GM15510 (cell line): ENCODE data around the gene KRT74.

Experiments
- POLR2A ChIP-seq: IDR thresholded peaks from 3 replicates; pipeline ENCODE4 v1.6.1; 2011; ENCODE audit warnings: borderline replicate concordance; ENCODE audit not compliant: insufficient read length; ENCODE audit errors: extremely low read depth

KRT74 gene

DNA sequence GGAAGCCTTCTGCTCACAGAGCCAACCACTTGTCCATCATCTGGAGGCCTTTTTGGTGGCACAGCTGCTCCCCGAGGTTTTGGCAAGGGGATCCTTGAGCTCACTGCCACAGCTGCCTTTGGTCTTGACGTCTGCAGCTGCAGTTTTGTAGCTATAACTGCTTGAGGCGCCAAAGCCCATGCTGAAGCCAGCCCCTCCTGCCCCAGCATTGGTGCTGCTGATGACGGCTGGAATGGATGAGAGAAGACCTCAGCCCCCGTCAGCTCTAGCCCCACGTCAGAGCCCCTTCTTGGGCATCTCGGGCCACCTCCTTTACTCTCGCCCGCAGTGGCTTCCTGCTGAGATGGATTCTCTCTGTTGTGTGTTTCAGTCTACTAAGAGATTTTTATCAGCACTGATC is 12.3 kb upstream of the KRT74 start:
- no peak for TF ChIP-seq POLR2A

DNA sequence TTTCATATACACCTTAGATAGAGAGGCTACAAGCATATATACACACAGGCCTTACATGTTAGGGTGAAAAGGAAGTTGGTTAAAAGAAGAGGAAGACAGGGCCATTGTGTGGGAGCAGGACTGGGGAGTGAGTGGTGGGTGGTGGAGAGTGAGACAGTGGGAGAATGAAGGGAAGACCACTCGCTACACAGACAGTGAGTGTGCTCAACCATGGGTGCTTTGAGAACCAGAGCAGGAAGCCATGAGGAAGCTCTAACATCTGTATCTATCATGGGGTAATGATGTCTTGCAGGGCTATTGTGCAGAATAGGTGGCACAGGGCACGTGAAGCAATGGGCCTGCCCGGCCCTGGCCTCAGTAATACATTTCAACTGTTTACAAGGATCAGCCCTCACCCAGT is 11.4 kb upstream of the KRT74 start:
- no peak for TF ChIP-seq POLR2A

DNA sequence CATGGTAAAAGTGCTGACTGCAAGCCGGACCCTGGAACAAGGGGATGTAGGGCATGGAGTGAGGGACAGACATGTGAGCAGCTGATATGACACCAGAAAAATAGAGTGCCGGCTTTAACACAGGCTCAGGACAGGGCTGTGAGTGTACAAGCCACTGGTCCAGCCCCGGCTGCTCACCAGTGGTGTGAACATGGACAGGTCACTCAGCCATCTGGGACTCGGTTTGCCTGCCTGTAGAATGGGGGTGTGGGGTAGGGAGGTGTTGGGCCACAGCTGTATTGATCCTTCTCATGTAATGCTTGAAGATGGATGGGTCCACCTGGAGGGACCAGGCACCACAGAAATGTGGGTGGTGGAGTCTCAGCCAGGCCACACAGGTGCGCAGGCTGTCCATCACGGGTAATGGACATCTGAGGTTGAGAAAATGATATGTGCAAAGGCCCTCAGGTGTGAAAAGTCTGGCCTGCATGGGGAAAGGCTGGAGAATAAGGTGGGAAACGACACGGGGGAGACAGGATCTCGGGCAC is 10.6 kb upstream of the KRT74 start:
- TF ChIP-seq POLR2A = no peak

GRCh38 chr12:52582971-52583456 is 9.4 kb upstream of the KRT74 start:
- TF ChIP-seq POLR2A = no peak

GRCh38 chr12:52582486-52582885 is 8.8 kb upstream of the KRT74 start:
- no peak for TF ChIP-seq POLR2A

- TF ChIP-seq POLR2A = no peak
Observed at GRCh38 chr12:52581481-52581880, 7.8 kb upstream of the KRT74 start.

DNA sequence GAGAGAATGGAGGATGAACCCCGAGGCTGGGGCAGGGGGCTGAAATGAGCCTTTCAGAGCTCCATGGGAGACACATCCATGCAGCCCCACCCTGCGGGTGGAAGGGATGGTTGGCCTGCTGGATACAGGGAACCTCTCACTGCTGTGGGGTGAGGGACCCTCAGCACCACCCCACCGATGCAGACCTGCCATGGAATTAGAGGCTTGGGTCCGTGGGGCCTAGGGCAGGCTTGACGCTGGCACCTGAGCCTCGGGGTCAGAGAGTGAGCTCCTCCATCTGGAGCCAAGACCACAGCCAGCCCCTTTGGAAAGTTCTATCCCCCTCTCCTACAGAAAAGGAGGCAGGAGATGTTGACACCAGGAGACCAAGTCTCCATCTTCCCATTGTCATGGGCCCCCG is 7.4 kb upstream of the KRT74 start:
- TF ChIP-seq POLR2A = no peak

- no peak for TF ChIP-seq POLR2A
Observed at GRCh38 chr12:52580496-52580895, 6.9 kb upstream of the KRT74 start.

- TF ChIP-seq POLR2A = no peak
Observed at GRCh38 chr12:52579468-52580465, 6.1 kb upstream of the KRT74 start.

- TF ChIP-seq POLR2A = no peak
Observed at GRCh38 chr12:52578469-52578868, 4.8 kb upstream of the KRT74 start.

DNA sequence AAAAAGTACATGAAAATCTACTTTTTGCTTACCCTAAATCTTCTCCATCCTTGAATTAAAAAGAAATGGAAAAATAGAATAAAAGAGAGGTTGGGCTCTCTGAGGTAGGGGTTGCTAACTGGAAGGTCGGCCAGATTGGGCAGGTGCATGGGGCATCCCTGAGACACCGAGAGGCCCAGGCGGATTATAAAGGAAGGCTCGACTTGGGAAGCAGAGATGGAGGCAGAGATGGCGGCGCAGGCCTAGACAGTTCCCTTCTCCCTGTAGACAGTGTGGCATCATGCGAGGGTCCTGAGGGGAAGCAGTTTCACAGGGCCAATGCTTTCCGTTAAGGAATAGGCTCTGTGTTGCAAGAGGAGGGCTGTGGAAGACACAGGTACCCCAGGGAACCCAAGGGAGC is 3.7 kb upstream of the KRT74 start:
- no peak for TF ChIP-seq POLR2A

DNA sequence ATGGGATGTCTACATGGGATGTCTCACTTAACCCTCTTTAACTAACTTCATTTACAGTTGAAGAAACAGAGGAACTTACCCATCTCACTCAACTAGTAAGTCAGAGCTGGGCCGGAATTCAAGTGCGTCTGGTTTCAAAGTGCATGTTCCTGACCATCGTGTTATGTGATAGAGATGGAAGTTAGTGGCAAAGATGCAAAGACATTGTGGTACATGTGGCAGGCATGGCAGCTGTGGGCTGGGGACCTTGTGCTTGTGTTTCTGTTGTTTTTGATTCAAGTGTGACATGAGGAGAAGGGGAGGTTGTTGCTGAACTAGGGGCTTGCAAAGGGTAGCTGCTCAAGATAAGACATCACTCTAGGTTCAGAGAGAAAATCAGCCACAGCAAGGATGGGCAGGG is 2.3 kb upstream of the KRT74 start:
- TF ChIP-seq POLR2A = no peak

DNA sequence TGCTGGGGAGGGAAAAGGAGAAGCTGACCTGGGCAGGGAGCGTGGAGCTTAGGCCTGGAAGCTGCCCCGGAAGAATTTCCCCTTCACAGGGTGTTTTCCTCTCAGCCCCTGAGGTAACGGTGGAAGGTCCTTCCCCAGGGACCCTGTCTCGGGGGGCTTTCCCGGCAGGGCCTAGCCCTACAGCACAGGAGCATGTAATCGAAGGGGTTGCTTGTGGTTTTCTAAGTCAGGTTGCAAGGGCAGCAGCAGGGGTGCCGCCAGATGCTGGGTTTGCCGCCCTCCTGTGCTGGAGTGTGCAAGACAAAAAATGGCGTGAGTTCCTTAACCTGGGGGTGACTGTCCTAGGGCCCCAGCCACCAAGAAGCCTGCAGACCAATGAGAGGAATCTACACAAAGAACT is 1.6 kb upstream of the KRT74 start:
- no peak for TF ChIP-seq POLR2A

GRCh38 chr12:52573306-52573705 is 337 bp downstream of the KRT74 start:
- TF ChIP-seq POLR2A = no peak

DNA sequence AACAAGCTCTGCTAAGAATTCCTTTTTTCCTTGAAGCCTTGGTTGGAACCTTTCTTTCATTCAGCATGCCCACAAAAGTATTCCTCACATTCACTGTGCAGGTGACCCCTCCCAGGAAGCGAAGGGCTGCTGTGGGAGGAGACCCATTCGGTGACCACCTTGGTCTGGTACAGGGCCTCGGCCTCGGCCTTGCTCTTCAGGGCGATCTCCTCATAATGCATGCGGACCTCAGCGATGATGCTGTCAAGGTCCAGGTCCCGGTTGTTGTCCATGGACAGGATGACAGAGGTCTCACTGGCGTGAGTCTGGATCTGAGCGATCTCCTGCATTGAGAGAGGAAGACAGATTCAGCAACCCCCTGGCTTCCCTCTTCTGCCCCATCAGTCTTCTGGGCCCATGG is 3.1 kb downstream of the KRT74 start:
- TF ChIP-seq POLR2A = no peak

DNA sequence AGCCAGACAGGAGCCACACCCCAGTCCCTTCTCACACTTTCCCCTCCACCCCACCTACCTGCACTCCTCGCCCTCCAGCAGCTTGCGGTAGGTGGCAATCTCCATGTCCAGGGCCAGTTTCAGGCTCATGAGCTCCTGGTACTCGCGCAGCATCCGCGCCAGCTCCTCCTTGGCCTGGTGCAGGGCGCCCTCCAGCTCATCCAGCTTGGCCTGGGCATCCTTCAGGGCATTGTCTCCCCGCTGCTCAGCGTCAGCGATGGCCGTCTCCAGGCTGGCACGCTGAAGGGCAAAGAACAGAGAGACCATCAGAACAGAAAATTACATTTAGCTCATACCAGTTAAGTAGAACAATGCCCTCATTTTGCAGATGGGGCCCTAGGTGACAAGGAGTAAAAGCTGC is 5.5 kb downstream of the KRT74 start:
- TF ChIP-seq POLR2A = no peak
